NCI-H69 (cell line): ENCODE measurements around the gene SWT1.
"Not testable (repeated sequence)": the region's sequence is repeated elsewhere in the genome, so short reads cannot be mapped to it uniquely, and the experiment has no call there.

Experiments used
- DNase-seq: peaks from one replicate; lab custom pipeline; 2025; lab: John Stamatoyannopoulos, UW

SWT1 gene

GRCh38 chr1:185166106-185166505 lies 9.1 kb downstream of the SWT1 start:
- DNase-seq: no peak

DNA sequence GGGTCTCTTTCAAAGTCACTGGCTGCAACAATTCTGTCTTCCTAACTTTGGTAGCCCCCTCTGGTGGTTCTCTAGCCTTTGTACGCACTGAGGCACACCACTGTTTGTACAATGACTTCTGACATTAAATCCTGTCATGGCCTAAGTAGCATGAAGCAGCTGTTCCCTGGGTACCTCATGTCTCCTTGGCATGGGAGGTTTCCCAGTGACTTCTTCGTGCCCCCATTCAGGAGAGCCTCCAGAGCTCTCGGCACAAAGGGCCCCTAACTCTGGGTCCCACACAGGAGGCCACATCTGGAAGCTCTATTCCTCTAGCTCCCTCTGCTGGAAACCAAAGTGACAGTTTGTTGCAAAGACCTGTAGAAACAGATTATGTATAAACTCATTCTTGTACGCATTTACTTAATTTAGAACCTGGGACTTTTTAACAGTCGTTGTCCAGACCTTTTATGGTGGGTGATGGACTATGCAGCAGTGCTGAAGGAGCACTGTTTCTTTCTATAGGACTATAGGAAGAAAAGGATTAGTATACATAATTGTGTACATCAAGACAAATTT lies 13.4 kb downstream of the SWT1 start:
- peak; percentile 88 for DNase-seq

GRCh38 chr1:185193756-185194155 lies 36.8 kb downstream of the SWT1 start:
- no peak for DNase-seq

- not testable (repeated sequence) for DNase-seq
These were observed 41.7 kb downstream of the SWT1 start for GRCh38 chr1:185198712-185199111.

DNA sequence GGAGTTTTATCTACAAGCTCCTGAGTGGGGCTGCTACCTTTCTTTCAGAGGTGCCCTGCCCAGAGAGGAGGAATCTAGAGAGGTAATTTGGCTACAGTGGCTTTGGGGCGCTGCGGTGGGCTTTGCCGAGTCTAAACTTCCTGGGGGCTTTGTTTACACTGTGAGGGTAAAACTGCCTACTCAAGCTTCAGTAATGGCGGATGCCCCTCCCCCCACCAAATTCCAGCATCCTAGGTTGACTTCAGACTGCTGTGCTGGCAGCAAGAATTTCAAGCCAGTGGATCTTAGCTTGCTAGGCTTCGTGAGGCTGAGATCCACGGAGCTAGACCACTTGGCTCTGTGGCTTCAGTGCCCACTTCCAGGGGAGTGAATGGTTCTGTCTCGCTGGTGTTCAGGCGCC lies 43.9 kb downstream of the SWT1 start:
- no peak for DNase-seq

- no peak for DNase-seq
These were observed 50.2 kb downstream of the SWT1 start for GRCh38 chr1:185207170-185207569.

- no peak for DNase-seq
These were observed 51.1 kb downstream of the SWT1 start for GRCh38 chr1:185207980-185208602.

- DNase-seq: no peak
These were observed 51.7 kb downstream of the SWT1 start for GRCh38 chr1:185208626-185209180.

DNA sequence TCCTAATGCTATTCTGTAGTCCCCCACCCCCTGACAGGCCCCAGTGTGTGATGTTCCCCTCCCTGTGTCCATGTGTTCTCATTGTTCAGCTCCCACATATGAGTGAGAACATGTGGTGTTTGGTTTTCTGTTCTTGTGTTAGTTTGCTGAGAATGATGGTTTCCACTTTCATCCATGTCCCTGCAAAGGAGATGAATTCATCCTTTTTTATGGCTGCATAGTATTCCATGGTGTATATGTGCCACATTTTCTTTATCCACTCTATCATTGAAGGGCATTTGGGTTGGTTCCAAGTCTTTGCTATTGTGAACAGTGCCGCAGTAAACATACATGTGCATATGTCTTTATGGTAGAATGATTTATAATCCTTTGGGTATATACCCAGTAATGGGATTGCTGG lies 52.4 kb downstream of the SWT1 start:
- DNase-seq: not testable (repeated sequence)

GRCh38 chr1:185213091-185213490 lies 56.1 kb downstream of the SWT1 start:
- no peak for DNase-seq

DNA sequence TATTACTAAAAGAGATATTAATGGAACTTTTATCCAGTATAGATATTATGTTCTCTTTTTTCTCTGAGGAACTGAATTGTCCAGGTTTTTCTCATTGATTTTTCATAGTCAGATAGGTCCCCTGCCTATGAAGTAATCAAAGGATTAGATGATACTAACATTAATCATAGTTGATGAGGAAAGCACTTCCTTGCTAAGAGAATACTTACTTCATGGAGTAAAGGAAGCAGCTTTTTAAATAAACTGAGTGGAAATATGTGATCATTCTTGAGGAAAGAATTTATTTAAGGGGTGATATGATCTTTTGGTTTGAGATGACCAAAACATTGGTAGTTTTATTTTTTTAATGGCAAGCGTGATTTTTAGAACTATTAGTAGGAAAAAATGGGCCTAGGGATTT lies 58.9 kb downstream of the SWT1 start:
- DNase-seq: no peak

DNA sequence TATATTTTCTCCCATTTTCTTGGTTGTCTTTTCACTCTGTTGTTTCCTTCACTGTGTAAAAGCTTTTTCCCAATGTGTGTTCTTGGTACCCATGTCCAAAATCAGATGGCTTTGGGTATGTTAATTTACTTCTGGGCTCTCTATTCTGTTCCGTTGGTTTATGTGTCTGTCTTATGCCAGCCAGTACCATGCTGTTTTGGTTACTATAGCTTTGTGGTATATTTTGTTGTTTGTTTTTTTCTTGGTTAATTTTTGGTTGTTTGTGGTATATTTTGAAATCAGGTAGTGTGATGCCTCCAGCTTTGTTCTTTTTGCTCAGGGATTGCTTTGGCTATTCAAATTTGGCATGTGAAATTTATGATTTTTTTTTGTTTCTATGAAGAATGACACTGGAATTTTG lies 67.2 kb downstream of the SWT1 start:
- no peak for DNase-seq

- no peak for DNase-seq
These were observed 70.2 kb downstream of the SWT1 start for GRCh38 chr1:185227161-185227560.

DNA sequence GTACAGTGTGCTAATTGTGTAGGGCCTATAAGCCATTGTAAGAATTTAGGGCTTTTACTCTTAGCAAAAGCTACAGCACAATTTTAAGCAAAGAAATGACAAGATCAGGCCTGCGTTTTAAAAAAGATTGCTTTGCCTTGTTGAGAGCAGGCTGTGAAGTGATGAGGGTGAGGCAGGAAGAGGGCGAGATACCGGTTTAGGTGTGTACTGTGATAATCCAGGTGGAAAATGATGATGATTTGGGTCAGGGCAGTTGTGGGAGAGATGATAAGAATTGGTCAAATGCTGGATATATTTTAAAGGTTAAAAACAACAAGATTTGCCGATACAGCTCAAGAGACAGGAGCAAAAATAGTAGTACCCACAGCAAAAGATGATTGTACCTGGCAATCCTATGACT lies 72.0 kb downstream of the SWT1 start:
- DNase-seq: no peak

- DNase-seq: no peak
These were observed 73.0 kb downstream of the SWT1 start for GRCh38 chr1:185229981-185230380.

DNA sequence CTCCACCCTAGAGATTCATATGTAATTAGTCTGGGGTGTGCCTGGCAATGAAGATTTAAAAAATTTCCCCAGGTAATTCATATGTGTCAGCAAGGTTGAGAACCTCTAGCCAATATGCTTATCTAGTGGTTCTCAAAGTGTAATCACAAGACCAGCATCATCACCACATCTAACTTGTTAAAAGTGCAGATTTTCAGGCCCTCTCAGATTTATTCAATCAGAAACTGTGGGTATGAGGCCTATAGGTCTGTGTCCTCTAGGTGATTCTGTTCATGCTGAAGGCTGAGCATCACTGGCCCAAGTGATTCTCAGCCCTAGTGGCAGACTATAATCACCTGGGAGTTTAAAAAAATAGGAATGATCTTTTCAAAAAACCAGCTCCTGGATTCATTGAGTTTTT lies 75.9 kb downstream of the SWT1 start:
- DNase-seq: no peak

DNA sequence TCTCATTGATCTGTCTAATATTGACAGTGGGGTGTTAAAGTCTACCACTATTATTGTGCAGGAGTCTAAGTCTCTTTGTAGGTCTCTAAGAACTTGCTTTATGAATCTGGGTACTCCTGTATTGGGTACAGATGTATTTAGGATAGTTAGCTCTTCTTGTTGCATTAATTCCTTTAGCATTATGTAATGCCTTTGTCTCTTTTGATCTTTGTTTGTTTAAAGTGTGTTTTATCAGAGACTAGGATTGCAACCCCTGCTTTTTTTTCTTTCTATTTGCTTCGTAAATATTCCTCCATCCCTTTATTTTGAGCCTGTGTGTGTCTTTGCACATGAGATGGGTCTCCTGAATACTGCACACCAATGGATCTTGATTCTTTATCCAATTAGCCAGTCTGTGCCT lies 77.2 kb downstream of the SWT1 start:
- not testable (repeated sequence) for DNase-seq

GRCh38 chr1:185237176-185237575 lies 80.2 kb downstream of the SWT1 start:
- not testable (repeated sequence) for DNase-seq

DNA sequence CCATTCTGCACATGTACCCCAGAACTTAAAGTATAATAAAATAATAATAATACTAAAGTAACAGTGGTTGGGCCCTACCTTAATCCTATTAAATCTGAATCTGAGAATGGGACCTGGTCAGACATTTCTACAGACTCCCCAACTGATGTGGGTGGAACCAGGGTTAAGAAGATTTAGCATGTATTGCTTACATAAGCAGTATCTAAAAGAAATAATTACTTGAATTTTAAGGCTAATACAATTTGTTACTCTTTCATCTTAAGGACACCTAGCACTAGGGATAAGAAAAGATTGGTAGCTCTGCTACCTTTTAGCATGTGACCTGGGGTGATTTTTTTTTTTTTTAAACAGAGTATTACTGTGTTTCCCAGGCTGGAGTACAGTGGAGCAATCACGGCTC lies 80.7 kb downstream of the SWT1 start:
- no peak for DNase-seq

DNA sequence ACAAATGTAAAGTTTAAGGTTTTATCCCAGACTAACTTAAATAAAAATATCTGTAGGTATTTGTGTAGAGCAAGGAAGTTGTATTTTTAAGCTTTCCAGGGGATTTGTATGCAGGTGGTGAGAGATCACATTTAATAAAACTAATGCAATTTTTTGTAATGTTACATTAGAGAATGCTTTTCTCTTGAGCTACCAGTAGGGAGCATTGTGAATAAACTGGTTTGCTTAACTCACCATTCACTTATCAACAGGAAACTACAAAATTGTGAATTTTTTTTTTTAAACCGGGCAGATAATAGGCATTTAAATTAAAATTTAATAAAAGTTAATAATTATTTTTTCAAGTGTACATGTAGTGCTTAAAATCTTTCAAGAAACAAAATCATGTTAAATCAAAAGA lies 81.5 kb downstream of the SWT1 start:
- peak; percentile 40 for DNase-seq

DNA sequence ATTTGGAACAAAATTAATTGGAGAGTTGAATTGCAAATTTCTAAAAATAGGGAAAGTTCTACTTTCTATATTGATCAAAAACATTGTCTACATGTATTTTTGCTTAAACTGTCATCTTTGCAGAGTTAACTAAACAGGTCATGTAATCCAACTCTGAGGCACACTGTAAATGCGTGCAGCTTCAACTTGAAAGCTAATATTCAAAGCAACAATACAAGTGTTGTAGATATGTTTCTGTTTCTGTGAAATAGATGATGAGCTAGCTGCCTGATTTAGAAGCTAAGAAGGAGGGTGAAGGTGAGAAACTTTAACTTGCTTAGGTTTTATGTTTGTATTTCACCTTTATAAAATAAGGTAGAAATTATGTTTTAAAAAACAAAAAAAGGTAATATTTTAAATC lies 82.9 kb downstream of the SWT1 start:
- no peak for DNase-seq

GRCh38 chr1:185241127-185241526 lies 84.2 kb downstream of the SWT1 start:
- DNase-seq: no peak

DNA sequence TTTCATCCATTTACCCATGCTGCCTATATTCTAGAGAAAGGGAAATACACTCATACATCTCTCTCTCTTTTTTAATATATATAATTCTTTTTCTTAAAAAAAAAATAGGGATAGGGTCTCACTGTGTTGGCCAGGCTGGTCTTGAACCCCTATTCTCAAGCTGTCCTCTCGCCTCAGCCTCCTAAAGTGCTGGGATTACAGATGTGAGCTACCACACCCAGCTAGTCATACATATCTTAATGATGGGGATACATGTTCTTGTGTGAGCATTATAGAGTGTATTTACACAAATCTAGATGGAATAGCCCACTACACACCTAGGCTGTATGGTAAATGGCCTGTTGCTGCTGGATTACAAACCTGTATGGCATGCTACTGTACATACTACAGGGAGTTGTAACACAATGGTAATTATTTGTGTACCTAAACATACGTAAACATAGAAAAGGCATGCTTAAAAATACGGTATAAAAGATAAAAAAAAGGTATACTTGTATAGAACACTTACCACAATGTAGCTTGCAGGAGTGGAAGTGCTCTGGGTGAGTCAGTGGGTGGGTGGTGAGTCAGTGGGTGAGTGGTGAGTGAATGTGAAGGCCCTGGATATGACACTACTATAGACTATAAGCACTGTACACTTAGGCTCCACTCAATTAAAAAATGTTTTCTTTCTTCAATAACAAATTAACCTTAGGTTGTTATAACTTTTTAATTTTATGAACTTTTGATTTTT lies 87.2 kb downstream of the SWT1 start:
- no peak for DNase-seq
